Measurements from ENCODE around the gene HORMAD2.

DNA sequence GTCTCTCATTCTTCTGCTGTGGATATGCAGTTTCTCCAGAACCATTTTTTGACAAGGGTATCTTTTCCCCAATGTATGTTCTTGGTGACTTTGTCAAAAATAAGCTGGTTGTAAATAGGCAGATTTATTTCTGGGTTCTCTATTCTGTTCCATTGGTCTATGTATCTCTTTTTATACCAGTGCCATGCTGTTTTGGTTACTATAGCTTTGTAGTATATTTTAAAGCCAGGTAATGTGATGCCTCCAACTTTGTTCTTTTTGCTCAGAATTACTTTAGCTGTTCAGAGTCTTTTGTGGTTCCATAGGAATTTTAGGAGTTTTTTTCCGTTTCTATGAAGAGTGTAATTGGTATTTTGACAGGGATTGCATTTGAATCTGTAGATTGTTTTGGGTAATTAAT, 12.4 kb downstream of the HORMAD2 start:
- no peak for TF ChIP-seq EZH2 (IDR thresholded peaks at IDR 0.05)
- TF ChIP-seq, protein P1, sequence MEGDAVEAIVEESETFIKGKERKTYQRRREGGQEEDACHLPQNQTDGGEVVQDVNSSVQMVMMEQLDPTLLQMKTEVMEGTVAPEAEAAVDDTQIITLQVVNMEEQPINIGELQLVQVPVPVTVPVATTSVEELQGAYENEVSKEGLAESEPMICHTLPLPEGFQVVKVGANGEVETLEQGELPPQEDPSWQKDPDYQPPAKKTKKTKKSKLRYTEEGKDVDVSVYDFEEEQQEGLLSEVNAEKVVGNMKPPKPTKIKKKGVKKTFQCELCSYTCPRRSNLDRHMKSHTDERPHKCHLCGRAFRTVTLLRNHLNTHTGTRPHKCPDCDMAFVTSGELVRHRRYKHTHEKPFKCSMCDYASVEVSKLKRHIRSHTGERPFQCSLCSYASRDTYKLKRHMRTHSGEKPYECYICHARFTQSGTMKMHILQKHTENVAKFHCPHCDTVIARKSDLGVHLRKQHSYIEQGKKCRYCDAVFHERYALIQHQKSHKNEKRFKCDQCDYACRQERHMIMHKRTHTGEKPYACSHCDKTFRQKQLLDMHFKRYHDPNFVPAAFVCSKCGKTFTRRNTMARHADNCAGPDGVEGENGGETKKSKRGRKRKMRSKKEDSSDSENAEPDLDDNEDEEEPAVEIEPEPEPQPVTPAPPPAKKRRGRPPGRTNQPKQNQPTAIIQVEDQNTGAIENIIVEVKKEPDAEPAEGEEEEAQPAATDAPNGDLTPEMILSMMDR (IDR thresholded peaks at IDR 0.05), result no peak
